HEK293T (cell line): ENCODE data around the gene USP3.

Experiments used
- ELF4 ChIP-seq: fragments of 450-650 bp; IDR thresholded peaks from 2 replicates; pipeline ENCODE4 v1.6.1; 2017; ENCODE audit warnings: antibody characterized with exemption
- HDGF ChIP-seq: fragments of 450-650 bp; IDR thresholded peaks from 2 replicates; pipeline ENCODE4 v1.6.1; 2017; ENCODE audit warnings: antibody characterized with exemption, borderline replicate concordance
- NFRKB ChIP-seq: fragments of 450-650 bp; IDR thresholded peaks from 2 replicates; pipeline ENCODE4 v1.6.1; 2016; ENCODE audit warnings: mild to moderate bottlenecking, moderate library complexity
- PKNOX1 ChIP-seq: fragments of 450-650 bp; IDR thresholded peaks from 2 replicates; pipeline ENCODE4 v1.6.1; 2016
- SP1 ChIP-seq: fragments of 450-650 bp; IDR thresholded peaks from 2 replicates; pipeline ENCODE4 v1.6.1; 2017
- TARDBP ChIP-seq: fragments of 450-650 bp; IDR thresholded peaks from 2 replicates; pipeline ENCODE4 v1.6.1; 2016
- ZNF384 ChIP-seq: fragments of 450-650 bp; IDR thresholded peaks from 2 replicates; pipeline ENCODE4 v1.6.1; 2016

DNA sequence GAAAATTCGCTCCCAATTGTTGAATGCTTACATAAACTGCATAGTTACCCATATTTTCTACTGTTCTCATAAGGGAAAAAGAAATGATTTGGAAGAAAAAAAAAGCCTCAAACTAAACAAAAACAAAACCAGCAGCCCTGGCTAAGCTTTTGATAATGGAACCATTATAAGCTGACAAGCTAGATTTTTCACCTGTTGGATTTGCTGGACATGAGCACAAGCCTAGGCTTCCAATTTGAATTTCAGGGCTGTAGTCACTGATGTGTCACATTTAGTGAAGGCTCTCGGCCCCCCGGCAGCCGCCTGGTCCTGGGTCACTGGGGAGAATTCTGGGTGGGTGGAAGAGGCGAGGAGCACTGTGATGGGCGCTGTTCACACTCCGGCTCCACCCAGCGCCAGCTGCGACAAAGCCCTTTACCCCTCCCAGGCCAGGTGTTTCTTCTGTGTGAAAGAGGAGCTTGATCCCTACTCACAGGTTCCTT, 97.4 kb downstream of the USP3 start:
- no peak for TF ChIP-seq TARDBP
- TF ChIP-seq HDGF: no peak
- no peak for TF ChIP-seq ZNF384
- no peak for TF ChIP-seq ELF4
- TF ChIP-seq NFRKB: no peak
- TF ChIP-seq PKNOX1: no peak
- TF ChIP-seq SP1: no peak
